Right renal pelvis (tissue), 4 donors: ENCODE data around the gene MPPED2. TPM values are rescaled to one million over a fixed set of nuclear protein-coding genes. Genes with fewer than 3 reads are reported as not detected.

Experiments
- DNase-seq, 4 donors: peaks; one replicate each; pipeline ENCODE4 v3.0.0-alpha.2; 2013; ENCODE audit warnings: low read depth in 4 of 4, low spot score in 3 of 4, missing footprints in 1 of 4
- polyA plus RNA-seq, 4 donors: library from polyadenylated mRNA; unstranded; fragments of 120-200 nt; gene quantifications; one replicate each; pipeline ENCODE4 v1.2.1, GENCODE V29; 2013; ENCODE audit not compliant: insufficient read length in 4 of 4

Gene MPPED2, protein sequence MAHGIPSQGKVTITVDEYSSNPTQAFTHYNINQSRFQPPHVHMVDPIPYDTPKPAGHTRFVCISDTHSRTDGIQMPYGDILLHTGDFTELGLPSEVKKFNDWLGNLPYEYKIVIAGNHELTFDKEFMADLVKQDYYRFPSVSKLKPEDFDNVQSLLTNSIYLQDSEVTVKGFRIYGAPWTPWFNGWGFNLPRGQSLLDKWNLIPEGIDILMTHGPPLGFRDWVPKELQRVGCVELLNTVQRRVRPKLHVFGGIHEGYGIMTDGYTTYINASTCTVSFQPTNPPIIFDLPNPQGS
- polyA plus RNA-seq = 10 to 100 TPM; 17.1 to 25.6 (median 22.6) TPM

DNA sequence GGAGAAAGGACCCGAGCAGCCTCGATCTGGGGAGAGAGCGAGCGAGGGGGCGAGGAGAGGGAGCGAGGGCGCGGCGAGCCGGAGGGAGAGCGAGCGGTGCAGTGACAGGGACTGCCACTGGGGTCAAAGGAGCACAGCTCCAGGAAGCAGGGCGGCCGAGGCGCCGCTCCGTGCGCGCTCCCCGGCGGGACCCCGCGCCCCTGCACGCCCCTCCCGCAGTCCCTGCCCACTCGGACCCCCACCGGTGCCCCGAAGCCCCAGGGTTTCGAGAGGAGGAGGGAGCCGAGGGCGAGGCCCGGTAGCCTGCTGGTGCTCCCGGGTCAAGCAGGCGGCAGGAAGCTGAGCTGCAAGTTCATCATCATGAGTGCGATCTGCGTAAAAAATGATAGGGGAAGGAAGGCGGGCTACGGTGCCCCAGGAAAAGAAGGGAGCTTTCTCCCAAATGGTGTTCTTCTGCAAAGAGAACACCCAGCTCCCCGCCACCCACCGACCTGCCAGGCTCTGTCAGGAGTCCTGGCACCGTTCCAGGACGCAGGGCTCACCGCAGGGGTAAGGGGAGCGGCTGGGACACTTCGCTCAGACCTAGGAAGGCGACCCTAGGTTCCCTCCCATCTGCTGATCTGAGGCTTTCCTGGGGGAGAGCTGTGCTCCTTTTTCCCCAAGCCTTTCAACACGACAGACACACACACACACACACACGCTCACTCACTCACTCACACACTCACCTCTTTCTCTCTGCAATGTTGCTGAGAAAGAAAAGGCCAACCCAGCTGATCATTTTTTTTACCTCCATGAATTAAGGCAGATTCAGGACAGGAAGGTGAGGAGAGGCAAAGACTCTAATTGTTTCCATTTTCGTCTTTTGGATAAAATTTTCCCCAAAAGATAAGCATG, at the start of gene MPPED2:
TSS of gene MPPED2 (minus strand) at position 103 of the 894 bp plus-strand sequence. CDS start 5,980 bp downstream, outside the sequence.
- no peak for DNase-seq

DNA sequence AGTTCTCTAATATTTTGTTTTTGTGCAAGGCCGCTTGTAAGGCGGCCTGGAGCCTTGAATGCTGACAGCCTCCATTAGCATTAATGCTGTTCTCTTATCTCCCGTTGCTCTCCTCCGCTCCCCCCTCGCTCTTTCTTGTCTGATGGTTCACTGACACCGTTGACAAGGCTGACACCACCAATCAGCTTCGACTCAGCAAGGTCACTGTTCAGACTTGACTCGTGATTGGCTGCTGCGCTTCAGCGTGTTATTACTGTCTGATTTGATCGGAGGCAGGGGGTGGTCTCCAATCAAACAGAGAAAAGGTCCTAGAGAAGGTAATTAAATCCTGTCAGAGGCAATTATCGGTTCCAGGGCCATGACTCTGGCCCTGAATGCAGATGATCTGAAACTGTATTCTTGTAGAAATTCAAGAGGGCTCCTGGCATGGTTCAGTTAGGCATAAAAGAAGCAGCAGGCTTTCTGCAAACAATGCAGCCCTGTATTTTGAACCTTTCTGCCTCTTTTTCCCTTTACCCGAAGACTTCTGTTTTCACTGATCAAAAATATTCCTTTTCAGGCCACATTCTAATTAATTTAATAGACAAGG, 49.3 kb upstream of the MPPED2 start:
- peak in 3 of 4 donors; percentile 5 to 26 (median 16) for DNase-seq

DNA sequence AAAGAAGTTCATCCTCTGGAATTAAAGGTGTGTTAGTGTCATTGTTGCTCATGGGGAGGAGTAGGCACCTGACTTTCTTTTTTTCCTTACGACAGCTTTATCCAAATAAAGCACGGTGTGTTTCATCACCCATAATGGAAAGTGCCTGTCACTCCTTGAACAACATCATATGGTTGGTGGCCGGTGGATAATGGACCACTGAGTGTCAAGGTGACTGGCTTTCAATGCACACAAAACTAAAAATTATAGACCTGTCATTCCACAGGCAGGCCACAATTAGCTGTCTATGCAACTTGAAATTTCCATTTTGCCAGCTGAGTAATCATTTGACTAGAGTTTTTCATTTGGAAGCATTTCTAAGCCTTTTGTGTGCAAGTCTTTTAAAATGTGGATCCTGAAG, 45.0 kb upstream of the MPPED2 start:
- no peak for DNase-seq

DNA sequence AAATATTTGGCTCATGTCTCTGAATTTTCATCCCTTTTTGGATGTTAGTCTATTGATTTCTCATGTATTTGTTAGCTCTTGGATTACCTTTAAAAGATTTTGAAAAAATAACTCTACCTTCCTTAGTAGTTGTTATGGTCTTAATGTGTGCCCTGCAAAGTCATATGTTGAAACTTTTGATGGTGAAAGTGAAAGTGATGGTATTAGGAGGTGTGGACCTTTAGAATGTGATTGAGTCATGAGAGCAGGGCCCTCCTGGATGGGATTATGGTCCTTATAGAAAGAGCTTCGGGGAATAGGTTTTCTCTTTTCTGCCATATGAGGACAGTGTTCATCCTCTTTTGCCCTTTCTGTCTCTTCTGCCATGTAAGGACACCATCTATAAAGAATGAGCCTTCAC, 33.6 kb upstream of the MPPED2 start:
- no peak for DNase-seq

DNA sequence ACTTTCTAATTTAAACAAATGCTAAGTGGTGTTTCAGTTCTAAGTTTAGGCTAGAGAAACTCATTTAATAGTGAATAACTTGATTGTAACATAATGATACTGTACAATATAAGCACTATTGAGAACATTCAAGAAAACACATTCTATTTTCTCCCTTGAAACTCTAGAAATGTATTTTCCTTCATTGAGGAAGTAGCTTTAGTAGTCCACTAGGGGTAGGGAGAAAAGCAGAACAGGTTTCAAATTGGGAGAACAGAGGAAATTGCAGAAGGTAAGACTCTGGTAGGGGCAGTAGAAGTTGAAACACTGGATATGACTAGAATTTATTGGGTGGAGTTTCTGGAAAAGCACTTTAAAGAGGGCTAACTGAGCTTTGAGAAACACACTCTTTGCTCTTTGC, 31.6 kb upstream of the MPPED2 start:
- DNase-seq = no peak

DNA sequence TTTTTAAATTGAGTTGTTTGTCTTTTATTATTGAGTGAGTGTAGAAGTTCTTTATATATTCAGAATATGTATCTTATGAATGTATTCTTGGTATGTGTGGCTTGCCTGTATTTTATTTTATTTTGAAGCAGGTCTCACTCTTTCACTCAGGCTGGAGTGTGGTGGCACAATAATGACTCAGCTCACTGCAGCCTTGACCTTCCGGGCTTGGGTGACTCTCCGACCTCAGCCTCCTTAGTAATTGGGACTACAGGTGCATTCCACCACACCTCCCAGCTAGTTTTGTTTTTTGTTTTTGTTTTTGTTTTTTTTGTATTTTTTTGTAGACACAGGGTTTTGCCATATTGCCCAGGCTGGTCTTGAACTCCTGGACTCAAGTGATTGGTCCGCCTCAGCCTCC, 24.5 kb upstream of the MPPED2 start:
- DNase-seq = no peak

DNA sequence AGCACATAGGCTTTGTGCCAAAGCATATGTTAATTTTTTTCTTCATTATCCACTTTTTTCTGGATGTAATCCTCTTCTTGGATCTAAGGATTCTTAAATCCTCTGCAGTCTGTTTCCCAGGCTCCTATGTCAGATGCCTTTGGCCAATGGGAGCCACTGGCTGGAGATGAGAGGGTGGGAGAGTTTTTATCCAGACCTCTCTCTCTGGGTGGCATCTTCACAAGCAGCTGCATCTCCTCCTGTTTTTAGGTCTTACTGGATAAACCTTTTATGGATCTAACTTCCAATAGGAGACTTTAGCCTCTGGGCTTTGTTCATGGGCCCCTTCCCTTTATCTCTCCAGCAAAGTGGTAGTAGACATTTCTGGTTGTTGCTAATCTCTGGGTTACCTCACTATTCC, 22.4 kb upstream of the MPPED2 start:
- DNase-seq = no peak

DNA sequence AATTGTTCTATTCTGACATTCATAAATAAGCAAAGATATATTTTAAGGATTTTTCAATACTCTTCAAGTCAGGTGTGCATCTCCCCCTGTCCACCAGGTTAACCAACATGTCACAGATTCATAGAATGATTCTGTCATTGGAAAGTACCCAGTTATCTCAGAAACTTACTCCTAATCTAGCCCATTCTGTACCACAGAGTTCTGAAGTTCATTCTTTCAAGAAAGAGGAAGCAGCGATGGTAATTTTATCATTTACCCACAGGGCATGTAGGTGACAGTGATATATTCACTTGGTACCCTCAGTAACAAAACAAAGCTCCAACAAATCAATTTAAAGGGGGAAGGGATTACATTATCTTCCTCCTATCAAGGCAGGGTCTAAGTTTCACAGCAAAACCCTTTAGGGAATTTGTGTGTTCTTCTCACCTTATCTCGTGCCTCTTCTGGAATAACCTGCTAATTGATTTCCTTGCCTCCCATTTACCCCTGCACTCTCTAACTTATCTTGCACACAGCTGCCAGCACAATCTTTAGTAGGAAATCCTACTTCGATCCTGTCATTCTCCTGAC, 19.0 kb upstream of the MPPED2 start:
- DNase-seq = no peak

DNA sequence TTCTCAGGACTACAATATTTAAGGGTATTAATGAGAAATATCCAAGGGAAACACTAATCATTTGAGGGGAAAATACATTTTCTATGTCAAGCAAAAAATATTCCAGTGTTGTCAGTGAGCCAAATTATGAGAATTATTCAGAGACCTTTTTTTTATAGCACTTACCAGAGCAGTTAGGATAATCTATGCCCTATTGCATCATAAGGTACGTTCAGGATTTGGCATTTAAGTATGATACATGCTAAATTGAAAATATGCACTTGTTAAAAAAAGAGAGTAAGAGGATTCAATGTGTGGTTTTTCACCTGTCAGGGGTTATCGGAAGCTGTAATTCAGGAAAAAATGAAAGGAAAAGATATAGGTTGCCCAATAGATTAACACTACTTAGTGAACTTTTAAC, 17.2 kb upstream of the MPPED2 start:
- no peak for DNase-seq

DNA sequence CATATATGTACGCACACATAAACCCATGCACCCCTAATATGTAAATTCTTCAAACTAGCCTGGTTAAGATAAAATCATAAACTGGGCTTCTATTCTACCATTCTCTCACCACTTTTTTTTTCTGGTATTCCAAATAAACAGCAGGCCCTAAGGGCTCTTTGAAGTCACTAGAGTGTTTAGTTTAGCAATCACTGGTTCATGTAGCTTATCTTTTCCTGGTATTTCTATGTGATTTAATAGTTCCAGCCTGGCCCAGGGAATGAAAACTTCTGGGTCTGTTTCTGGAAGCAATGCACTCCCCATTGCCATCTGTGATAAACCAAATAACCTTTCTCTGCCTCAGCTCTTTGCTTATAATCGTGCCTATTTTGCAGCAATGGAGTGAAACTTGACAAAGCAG, 10.7 kb upstream of the MPPED2 start:
- no peak for DNase-seq

DNA sequence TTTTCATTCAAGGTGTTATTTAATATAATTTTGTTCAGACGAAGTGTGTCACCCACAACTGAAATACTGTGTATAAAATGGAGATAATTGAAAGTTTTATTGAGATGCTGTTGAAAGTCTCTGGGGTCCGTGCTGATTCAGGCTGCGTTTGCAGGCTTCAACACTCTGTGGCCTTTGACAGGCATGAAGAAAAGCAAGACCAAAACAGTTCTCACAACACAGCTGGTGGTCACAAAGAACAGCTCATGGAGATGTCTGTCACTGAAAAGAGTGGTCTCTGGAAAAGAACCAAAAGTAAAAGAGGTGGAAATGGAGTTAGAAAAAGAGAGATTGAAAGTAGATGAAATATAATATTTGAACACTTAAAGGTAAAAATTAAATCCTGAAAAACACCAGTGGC, 9.8 kb upstream of the MPPED2 start:
- DNase-seq = no peak

DNA sequence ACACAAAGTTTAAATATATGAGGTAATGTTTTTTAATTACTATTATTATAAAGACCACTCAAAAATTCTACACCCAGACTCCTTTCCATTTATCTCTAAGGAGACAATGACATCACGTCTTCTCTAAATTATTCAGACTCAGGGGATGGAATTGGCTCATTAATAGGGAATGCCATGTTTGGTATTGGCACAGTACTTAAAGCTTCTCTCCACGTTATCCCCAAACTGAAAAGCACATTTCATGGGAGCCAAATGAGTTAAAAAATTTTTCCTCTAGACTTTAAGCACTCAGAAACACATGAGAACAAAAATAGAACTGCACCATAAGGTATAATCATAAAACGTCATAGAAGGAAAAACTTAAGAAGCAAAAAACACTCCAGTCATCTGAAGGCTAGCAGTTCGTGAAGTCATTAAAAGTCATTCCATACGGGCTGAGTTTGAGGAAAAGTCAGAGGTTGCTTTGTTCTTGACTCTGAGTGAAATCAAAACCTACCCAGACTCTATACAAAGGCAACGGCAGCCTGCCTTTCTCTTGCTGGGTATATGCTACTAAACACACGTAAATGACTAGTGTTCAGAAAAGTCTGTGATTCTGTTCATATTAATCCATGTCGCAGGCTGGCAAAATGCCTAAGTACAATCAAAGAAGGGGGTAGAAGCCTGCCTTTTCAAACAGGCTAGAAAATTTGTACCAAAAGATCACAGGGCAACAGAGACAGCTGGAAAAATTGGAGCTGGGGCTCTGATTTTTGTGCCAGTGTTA, 8.7 kb upstream of the MPPED2 start:
- DNase-seq = no peak

DNA sequence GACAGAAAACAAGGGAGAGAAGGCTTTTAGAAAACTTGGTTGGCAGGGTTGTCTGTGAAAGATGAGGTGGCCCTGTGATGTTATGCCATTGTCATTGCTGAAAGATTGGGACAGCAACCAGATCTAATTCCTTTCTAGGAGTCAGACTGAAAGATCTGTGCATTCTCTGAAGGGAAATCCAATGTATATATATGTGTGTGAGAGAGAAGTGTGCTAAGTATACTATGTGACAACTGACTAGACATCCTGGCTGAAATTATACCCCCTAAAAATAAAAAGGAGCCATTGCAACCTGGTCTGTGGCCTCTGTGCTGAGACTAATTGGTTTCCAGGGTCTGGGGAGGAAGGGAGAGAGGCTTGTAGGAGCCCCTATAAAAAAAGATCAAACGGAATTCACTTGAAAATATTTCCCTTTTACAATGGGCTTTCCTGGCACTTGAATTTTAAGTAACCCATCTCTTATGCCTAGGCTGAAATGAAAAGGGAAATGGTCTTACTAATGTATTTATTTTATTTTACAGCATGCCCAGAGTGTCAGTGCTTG, 1.2 kb upstream of the MPPED2 start:
- DNase-seq = no peak

DNA sequence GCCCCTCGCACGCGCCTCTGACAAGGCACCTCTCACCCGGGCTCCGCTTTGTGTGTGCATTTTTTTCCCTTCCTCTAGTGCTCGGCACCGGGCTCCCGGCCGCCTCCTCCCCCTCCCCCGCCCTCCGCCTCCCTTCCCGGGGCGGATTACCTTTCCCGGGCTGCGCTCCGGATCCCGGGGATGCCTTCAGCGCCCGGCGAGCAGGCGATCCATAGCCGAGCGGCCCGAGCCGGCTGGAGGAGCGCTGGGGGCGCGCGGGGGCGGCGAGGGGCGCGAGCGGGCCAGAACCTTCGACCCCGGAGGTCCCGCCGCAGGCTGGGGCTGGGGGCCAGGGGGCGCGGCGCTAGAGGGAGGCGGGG, 282 bp downstream of the MPPED2 start:
- DNase-seq = no peak

DNA sequence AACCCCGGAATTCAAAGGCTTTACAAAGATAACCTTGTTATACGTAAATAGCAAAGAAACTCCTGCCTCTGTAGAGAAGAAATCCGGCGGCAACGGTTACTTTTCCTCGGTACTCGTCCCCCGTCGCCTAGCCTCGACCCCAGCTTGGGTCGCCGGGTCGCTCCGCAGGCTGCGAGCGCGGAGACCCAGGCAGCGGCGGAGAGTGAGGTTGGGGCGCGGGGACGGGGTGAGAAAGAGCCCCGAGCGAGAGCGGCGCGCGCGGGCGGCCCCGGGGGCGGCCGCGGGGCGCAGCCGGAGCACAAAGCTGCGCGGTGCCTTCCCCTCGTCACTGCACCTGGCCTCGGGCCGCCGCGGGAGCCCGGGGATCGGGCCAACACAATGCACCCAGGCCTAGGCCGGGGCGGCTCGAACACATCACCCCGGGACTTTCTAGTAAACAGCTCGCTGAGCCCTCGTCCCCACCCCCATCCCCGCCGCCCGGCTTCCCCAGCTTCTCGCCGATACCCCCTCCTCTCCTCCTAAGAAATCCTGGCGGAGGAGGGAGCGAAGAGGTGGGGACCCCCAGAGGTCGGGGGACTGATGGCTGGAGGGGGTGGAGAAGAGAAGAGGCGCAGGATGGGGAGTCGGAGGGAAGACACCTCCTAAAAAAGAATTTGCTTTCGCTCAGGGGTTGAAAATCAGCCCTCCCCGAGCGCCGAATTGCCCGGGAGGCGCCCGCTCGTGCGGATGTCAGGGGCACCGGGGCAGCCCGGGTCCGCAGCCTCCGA, 845 bp downstream of the MPPED2 start:
- no peak for DNase-seq

DNA sequence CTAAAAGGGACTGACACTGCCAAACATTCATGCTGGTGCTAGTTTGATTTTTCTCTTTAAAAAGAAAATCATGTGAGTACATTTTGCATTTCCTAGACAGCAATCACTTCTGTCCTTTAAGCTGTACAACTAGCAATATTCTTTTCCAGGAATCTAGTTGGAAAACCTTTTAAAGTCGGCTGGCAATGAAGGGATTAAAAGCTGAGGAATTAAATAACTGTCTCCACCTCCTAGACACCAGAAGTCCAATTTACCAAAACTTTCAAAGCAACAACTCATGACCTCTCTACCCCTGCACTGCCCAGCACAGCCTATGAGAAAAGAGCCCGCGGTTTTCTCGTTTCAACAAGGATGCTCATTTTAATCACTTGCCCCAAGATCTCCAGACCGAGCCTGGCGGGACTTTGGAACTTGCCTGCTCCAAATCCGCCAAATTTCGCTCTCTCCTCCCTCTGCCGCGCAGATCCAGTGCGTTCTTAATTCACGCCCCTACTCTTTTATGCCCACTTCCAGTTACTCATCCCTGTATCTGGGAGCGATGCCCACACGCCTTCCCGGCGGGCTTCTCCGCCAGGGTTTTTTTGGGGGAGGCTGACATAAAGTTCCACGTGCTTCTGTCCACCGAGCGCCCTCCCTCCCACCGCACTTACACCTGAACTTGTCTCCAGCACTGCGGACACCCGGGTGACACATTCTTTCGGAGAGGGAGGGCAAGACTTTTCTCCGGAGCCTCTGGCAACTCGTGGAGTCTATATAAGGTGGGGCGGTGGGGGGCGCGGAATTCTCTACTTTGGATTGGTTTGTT, 2.5 kb downstream of the MPPED2 start:
- no peak for DNase-seq

DNA sequence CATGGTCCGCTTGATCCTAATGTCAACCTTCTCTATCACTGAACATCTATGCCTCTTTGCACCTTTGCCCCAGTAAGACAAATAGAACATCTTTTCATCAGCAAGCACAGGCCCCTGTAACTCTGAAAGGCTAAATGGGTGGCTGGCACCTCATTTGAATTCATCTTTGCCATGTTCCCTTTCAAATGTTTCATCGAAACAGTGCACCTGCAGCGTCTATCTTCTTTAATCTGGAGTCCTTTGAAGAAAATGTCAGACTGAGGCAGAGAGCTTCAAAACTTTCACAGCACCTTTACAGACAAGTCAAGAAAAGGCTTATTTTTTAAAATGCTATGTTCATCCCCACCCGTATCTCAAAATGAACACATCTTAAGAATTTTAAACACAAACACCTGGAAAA, 3.4 kb downstream of the MPPED2 start:
- no peak for DNase-seq

DNA sequence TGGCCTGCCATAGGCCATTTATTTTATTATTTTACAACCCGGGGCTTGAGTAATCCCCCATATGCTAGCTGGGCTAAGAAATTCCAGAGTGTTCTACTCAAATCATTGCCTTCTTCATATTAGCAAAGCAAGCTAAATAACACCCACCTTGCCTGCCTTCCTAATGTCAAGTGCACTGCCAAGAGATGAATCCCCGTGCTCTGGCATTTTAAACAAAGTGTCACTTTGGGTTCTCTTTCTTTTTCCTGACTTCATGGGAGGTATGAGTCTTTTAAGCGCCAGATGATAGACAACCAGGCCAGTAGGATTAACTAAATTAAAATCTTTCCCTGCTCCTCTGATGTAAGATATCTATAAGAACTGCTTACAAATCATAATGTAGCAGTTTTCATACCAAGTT, 4.5 kb downstream of the MPPED2 start:
- no peak for DNase-seq

DNA sequence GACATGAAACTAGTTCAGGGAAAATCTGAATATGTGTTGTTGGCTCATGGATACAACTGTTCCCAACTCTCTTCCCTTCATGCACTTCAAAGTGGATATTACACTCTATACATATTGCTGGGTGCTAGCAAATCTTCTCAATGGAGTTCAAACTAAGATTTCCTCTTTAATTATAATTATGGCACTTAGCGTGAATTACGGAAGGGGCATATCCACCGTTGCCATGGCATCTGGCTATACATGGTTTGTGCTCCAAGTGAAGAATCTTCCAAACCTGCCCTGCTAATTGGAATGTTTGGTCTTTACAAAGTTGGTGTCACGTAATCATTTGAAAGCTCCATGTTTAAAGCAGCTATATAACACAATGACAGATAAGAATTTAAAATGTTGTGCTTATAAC, 5.6 kb downstream of the MPPED2 start:
- no peak for DNase-seq
